ENCODE data around the gene GNL1. TPM values are rescaled to one million over a fixed set of nuclear protein-coding genes. Genes with fewer than 3 reads are reported as not detected.

Gene GNL1
- total and polyA plus RNA-seq, 10 of the 15 experiments (the other 5 are each of a cell fraction or from before 2014, with no cell fraction given), result 0.18 to 64.5 (median 45.5) TPM

- TF ChIP-seq MTA3 (IDR thresholded peaks at IDR 0.05; ENCODE audit: borderline replicate concordance, low read length) (no peak), JUNB (IDR thresholded peaks at IDR 0.05) (no peak), CEBPB (IDR thresholded peaks at IDR 0.05; ENCODE audit: borderline replicate concordance in 1 of 2, low read depth in 2 of 2, low read length in 2 of 2) (no peak), NKRF (conservative IDR thresholded peaks at IDR 0.05) (peak; percentile 86), PBX3 (IDR thresholded peaks at IDR 0.05; ENCODE audit: insufficient replicate concordance, low read depth, low read length) (no peak), EGR1 (IDR thresholded peaks at IDR 0.05; ENCODE audit: borderline replicate concordance in 1 of 2, low read depth in 2 of 2, low read length in 2 of 2) (peak in 1 of 2 experiments; percentile 65; a peak in 1 of 3 replicates), BMI1 (IDR thresholded peaks at IDR 0.05; ENCODE audit: borderline replicate concordance) (no peak), USF1 (IDR thresholded peaks at IDR 0.05; ENCODE audit: borderline replicate concordance, extremely low read length, insufficient read depth, low read depth, low read length) (peak; percentile 58), PAX5 (IDR thresholded peaks at IDR 0.05; ENCODE audit: borderline replicate concordance, low read depth, low read length) (no peak; the same call in 1 of the 2 replicates), SUPT20H (IDR thresholded peaks at IDR 0.05; ENCODE audit: borderline replicate concordance, control insufficient read depth, low read depth, low read length) (no peak), HSF1 (IDR thresholded peaks at IDR 0.05; ENCODE audit: low read depth, low read length) (0 out of 2 replicates have a peak, but pooled peaks have one; percentile 24), IKZF2 (IDR thresholded peaks at IDR 0.05) (peak; percentile 27 to 51; a peak in 1 of 4 replicates), WRNIP1 (IDR thresholded peaks at IDR 0.05; ENCODE audit: borderline replicate concordance, low read depth, low read length) (no peak), NR2C1 (IDR thresholded peaks at IDR 0.05) (peak; percentile 75), ZBTB33 (IDR thresholded peaks at IDR 0.05) (no peak), USF2 (IDR thresholded peaks at IDR 0.05; ENCODE audit: borderline replicate concordance, low read depth, low read length) (peak; percentile 3; the same call in 1 of the 2 replicates), SREBF2 (IDR thresholded peaks at IDR 0.05; ENCODE audit: low read length) (peak; percentile 53; the same call in 1 of the 2 replicates), NRF1 (conservative IDR thresholded peaks at IDR 0.05; ENCODE audit: low read depth, low read length) (peak; percentile 49), ZNF622 (IDR thresholded peaks at IDR 0.05) (no peak)
Measured at GRCh38 chr6:30571075-30571761, 14.9 kb upstream of the GNL1 start, which contains the start of gene ABCF1 (continued).

Data from GM12878 (cell line).